Astrocyte of the spinal cord (primary cell): ENCODE measurements around the gene HIVEP3.

ENCODE experiments used
- DNase-seq: peaks from one replicate; pipeline ENCODE4 v3.0.0; 2011; ENCODE audit warnings: low read depth, low spot score
- H3K4me3 ChIP-seq: 2 replicates; pipeline ENCODE4 v1.5.1; 2011; ENCODE audit warnings: low read depth, mild to moderate bottlenecking, low read length, moderate library complexity
- in situ Hi-C: cut with HindIII; loops from 2 replicates; pipeline ENCODE4 v1.10.0; 2017; ENCODE audit warnings: low sequenced_read_pairs
- TF ChIP-seq, protein P1 (sequence below): IDR thresholded peaks from 2 replicates; pipeline ENCODE4 v1.5.1; 2012; ENCODE audit warnings: low read depth, mild to moderate bottlenecking, low read length, inconsistent platforms

Gene HIVEP3

DNA sequence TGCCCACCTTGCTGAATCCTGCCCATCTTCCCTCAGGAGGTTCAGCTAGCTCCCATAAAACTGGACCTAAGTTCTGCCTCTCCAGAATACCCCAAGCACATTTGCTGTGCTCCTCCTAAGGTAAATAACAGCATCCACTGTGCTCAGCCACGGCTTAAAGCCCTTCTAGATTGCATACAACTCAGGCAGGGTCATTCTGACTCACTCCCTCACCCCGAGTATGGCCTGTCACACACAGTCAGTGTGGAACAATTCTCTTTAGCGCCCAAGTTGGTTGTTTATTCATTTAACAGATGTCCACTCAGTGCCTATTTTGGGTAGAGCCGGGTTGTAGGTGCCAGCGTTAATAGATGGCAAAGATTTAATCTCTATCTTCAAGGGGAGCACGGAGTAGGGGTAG, 286.8 kb downstream of the HIVEP3 start:
- TF ChIP-seq, protein P1, sequence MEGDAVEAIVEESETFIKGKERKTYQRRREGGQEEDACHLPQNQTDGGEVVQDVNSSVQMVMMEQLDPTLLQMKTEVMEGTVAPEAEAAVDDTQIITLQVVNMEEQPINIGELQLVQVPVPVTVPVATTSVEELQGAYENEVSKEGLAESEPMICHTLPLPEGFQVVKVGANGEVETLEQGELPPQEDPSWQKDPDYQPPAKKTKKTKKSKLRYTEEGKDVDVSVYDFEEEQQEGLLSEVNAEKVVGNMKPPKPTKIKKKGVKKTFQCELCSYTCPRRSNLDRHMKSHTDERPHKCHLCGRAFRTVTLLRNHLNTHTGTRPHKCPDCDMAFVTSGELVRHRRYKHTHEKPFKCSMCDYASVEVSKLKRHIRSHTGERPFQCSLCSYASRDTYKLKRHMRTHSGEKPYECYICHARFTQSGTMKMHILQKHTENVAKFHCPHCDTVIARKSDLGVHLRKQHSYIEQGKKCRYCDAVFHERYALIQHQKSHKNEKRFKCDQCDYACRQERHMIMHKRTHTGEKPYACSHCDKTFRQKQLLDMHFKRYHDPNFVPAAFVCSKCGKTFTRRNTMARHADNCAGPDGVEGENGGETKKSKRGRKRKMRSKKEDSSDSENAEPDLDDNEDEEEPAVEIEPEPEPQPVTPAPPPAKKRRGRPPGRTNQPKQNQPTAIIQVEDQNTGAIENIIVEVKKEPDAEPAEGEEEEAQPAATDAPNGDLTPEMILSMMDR: no peak
- peak; percentile 52 for DNase-seq
- H3K4me3 ChIP-seq: no peak overlapping the region
- in situ Hi-C loops: no loop called here

DNA sequence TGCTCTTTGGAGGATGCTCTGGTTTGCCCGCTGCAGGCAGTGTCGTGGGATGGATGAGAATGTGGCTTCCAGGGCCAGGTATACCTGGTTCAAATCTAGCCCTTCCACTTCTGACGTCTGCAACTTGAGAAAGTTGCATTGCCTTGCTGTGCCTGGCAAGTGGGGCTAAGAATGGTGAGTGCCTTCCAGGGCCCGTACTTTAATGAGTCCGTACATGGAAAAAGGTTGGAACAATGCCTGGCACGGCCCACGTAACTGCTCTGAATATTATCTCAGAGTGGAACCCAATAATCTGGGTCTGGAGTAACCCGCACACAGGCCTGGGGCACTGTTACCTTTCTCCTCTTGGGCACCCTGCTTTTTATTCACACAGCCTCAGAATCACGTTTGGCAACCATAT, 287.6 kb downstream of the HIVEP3 start:
- H3K4me3 ChIP-seq: no peak overlapping the region
- TF ChIP-seq, protein P1: no peak
- no peak for DNase-seq
- in situ Hi-C loops: no loop called here

DNA sequence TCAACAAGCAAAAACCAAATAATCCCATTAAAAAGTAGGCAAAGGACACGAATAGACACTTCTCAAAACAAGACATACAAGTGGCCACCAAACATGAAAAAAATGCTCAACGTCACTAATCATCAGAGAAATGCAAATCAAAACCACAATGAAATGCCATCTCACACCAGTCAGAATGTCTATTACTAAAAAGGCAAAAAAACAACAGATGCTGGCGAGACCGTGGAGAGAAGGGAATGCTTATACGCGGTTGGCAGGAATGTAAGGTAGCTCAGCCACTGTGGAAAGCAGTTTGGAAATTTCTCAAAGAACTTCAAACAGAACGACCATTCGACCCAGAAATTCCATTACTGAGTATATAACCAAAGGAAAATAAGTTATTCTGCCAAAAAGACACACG, 289.2 kb downstream of the HIVEP3 start:
- TF ChIP-seq, protein P1: no peak
- no peak overlapping the region for H3K4me3 ChIP-seq
- peak; percentile 94 for DNase-seq
- in situ Hi-C loops: no loop called here

DNA sequence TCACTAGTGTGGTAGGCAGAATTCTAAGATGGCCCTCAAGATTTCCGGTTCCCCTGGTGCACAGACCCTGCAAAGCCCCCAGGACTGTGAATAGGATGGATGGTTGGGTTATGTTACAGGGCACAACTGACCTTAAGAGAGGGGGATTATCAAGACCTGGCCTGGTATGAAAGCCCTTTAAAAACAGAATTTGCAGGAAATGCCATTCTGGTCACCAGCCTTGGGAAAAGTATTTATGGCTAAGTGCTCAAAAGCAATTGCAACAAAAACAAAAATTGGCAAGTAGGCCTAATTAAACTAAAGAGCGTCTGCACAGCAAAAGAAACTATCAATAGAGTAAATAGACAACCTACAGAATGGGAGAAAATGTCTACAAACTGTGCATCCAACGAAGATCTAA, 289.6 kb downstream of the HIVEP3 start:
- no peak for DNase-seq
- no peak overlapping the region for H3K4me3 ChIP-seq
- in situ Hi-C loops: no loop called here
- TF ChIP-seq, protein P1: no peak

DNA sequence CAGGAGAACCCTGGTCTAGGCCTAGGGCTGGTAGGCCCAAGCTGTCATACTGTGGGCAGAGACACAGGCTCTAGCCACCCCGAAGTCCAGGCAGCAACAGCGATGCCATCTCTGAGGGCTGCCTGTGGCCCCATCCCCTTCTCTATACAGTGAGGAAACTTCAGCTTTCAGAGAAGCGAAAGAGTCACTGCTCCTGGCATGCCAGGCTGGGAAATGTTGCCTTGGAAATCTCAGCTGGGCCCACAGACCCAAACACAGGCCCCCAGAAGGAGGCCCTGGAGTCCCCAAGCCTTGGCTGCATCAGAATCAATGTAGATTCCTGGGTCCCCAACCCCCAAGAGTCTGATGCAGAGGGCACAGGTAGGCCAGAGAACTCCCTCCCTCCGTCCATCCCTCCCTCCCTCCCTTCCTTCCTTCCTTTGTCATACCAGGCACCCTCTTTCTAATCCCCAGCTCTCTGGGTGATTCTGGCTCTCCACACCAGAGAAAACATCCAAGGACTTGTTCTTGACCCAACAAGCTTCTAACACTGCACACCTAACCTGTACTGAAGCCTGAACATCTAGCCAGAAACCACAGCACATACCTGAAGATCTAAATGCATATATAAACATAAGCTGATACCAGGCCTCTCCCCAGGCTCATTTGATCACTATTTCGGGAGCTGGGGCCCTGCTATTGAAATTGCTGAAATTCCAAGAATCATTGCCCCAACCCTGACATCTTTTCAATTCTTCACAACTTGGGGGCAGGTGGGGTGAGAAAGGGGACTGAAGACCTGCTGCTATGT, 291.0 kb downstream of the HIVEP3 start:
- in situ Hi-C loops: no loop called here
- TF ChIP-seq, protein P1: no peak
- DNase-seq: no peak
- no peak overlapping the region for H3K4me3 ChIP-seq

DNA sequence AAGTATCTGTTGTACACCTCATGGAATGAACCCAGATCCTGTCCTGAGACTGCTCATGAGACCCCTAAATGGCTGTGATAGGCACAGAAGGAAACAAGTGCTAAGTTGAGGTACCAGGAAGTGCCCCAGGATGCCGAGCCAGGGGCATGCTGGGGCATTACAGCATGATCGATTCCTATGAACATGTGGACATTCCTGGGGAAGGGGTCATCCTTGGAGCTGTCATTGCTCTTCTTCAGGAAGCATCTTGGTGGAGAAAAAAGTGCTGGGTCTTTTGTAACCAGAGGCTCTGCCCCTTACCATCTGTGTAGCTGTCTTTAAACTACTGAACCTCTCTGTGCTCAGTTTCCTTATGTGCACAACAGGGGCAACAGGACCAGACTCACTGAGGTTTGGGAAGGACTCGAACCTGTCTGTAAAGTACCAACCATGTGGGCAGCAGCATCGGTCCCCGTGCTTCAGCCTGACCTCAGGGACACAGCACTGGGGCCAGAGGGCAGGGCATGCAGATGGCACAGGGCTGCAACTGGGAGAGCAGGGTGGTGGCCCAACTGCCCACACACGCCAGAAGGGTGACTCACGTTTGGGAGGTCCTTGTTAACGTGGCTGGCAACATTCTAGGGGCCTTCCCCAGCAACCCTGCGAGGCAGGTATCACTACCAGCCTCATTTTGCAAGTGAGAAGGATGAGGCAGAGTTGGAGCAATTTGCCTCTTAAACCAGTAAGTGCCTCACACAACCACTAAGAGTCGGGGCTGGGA, 291.9 kb downstream of the HIVEP3 start:
- no peak for DNase-seq
- TF ChIP-seq, protein P1: no peak
- in situ Hi-C loops: no loop called here
- no peak overlapping the region for H3K4me3 ChIP-seq
